Stromal cell of bone marrow (primary cell): ENCODE data around the gene EXD2.
"Not testable (repeated sequence)": the region's sequence is repeated elsewhere in the genome, so short reads cannot be mapped to it uniquely, and the experiment has no call there.

Source experiments
- DNase-seq: peaks from one replicate; pipeline ENCODE4 v3.0.0-alpha.2; 2012; ENCODE audit warnings: low read depth

The EXD2 gene, protein sequence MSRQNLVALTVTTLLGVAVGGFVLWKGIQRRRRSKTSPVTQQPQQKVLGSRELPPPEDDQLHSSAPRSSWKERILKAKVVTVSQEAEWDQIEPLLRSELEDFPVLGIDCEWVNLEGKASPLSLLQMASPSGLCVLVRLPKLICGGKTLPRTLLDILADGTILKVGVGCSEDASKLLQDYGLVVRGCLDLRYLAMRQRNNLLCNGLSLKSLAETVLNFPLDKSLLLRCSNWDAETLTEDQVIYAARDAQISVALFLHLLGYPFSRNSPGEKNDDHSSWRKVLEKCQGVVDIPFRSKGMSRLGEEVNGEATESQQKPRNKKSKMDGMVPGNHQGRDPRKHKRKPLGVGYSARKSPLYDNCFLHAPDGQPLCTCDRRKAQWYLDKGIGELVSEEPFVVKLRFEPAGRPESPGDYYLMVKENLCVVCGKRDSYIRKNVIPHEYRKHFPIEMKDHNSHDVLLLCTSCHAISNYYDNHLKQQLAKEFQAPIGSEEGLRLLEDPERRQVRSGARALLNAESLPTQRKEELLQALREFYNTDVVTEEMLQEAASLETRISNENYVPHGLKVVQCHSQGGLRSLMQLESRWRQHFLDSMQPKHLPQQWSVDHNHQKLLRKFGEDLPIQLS

DNA sequence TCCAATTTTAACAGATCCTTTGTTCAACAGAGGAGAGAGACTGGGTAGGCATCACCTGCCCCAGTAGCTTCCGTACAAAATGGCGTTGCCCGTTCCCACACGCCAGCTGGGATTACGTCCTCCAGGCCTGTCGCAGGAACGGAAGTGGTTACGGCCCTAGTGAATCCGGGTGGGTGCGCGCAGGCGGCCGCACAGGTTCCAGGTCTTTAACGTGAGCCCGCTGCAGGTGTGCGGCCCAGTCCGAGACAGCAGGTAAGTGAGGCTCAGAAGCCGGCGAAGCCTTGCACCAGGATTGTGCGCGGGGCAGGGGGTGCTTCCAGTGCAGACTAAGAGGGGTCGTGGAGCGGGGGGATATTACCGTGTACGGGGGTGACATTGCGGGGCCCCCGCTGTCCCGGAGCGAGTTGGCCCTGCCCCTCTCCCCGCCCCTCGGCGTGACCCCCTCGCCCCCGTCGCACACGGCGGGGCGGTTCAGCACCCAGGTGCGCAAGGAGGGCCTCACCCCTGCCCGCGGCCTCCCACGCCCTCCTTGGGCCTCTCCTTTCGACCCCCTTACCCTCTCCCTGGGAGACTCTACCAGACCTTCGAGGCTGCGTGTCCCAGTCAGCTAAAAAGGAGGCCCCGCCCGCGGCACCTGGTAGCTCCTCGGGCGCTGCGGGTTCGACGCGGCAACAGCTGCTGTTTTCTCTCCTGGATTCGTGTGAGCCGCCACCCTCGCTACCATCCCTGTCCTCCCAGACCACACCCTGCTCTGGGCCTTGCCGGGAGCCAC lies at the start of gene EXD2:
Gene EXD2, plus strand, starts transcription at position 159 of the 772 bp plus-strand sequence. CDS start 17,973 bp downstream, outside the sequence.
- DNase-seq, result peak; percentile 49

DNA sequence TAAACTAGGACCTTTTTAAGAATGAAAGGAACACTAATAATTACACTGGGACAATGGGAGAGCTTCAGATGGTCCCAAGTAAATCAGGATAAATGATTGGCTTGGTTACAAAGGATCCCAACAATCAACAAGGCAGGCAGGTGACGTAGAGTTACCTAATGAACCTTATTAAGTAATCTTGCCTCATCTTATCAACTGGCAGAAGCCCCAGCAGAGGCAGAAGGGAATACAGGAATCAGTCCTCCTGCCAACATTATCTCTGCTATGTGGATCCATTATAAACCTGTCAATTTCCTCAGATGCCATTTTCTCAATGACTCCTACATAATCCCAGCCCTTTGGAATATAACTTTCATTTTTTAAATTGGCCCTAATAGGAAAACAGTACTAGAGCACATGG lies 49.7 kb upstream of the EXD2 start:
- no peak for DNase-seq

DNA sequence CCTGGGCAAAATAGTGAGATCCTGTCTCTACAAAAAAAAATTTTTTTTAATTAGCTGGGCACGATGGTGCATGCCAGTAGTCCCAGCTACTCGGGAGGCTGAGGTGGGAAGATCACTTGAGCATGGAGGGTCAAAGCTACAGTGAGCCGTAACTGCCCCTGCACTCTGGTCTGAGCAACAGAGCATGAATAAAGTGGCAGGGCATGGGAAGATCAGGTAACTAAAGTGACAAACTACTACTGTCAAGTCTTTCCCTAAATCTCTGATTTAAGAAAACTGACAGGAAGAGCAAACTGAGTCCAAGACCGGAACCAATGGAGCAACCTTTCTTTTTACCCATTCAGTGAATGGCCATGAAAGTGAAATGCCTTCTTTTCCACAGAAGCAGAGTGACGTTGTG lies 49.2 kb upstream of the EXD2 start:
- no peak for DNase-seq

DNA sequence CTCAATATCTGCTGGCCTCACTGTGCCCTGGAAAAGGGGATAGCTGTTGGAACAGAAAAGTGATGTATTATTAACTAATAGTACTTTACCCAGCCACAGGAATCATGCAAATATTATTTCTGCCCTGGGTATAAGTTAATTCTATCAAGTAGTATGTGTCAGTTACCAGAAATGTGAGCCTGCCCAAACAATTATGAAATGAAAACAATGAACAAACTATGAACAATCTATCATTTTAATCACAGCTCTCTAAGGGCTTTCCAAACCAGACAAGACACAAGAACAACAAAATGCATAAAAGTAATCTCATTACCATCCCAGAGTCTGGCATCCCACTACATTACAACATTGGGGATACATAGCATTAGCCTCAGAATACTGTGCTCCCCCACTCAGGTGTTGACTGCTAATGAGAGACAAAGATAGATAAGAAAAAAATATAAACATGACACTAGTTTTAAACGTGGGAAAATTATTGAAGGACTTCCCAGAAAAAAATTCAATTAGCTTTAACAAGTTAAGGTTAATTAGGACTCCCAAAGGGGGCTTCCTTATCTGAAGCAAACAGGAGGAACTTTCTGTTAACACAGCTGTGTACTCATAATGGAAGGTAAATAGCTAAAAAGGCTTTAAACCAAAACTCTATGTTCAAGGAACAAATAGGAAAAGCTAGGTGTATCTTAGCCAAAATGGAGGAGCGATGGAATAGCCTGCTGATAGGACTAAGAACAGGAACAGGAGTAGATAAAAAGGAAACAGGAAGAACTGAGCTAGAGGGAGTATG lies 41.6 kb upstream of the EXD2 start:
- no peak for DNase-seq

DNA sequence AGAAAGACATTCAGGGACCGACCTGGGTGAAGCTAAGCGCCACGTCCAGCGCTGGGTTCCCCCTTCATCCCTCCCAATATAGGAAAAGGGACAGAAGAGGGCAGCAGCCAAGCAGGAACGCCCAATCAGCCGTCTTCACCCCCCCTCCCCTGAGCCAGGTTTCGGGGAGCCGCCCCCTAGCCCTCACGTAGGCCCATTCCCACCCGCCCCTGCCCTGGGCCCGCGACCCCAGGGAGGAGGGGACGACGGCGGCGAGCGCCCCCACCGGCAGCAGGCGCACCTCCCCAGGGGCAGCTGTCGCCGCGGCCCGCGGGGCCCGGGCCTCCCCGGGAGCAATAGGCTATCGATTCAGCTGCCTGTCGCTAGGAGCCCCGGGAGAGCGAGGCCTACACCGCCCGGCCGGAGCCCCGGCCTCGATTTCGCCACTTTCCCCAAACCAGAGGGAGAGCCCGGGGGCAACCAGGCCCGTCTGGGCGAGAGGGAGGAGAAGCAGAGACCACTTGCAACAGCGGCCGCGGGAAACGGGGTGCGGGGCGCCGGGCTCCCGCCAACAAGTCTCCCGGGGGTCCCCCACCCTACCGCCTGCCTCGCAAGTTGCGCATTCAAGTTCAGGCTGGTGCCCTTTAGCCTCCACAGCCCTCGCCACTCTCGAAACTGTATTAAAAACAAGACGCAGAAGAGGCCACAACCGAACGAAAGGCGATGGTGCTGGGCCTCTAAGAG lies 39.7 kb upstream of the EXD2 start:
- no peak for DNase-seq

DNA sequence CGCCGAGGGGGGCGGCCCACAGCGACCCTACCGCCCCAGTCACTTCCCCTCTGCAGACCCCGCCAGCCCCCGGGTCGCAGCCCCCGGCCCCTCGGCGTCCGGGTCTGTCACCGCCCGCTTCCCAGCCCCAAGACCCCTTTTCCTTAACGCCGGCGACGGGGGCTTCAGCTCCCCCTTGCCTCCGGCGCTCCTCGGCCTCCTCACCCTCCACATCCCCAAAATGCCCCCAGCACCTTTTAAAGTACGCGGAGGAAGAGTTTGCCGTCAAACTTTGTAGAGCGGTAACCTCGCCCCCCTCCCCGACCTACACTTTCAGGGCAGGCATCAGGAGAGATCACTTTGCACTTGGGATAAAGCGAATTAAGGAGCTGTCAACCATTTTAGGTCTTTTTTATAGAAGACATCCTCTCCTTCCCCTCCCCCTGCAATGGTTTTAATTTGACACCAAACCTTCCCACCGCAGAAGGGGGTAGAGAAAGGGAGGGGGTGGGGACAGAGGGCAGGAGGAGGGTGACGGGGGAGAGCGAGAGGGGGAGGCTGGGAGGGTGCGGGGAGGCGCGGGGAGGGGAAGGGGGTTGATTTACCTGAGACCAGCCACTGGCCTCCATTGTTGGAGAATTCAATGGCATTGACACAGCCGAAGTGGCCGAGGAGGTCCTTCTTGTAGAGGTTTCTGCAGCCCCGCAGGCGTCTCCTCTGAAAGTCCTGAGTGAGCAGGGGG lies 39.0 kb upstream of the EXD2 start:
- no peak for DNase-seq

DNA sequence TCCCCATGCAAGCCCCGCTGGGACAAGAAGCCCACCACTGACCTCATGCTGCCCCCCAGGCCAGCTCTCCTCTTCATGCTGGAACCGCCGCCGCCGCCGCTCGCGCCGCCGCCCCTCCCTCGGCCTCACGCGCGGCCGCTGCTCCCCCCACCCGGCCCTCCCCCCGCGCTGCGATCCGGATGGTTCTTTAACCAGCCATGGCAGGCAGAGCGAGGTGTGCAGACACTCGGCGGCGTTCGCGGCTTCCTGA lies 38.5 kb upstream of the EXD2 start, which contains the start of gene DCAF5:
Gene DCAF5, minus strand, starts transcription at position 218 of the 250 bp plus-strand sequence. Its CDS starts 141 bp downstream, at position 77.
- DNase-seq, result no peak

DNA sequence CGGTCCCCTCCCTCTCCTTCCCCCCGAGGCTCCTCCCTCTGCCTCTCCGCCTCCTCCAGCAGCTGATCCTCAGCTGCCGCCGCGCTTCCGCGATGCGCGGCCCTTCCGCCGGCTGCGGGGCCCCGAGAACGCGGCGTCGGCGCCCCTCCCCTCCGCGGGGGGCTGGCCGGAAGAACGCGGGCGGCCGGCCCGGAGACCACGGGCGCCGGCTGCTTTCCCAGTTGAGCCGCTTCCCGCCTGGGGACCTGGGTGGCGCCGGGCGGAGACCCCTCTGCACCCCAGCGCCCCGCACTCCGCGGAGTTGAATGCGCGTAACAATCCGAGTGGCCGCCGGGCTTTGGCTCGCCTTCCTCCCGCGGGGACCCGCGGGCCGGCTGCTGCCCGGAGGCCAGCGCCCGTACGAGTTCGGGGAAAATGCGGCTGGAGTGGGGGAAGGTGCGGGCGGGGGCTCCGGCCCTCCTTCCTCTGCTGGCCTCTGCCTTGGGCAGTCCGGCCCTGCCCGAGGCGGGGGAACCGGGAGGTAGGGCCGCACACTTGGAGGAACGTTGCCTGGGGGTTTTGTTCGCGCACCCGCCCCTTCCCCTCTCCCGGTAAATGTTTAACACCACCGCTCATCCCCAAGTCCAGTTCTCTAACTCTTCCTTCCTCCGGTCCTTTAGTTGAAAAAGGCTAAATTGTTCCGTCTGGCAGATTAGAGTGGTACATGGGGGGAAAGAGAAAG lies 38.0 kb upstream of the EXD2 start:
- peak; percentile 85 for DNase-seq

DNA sequence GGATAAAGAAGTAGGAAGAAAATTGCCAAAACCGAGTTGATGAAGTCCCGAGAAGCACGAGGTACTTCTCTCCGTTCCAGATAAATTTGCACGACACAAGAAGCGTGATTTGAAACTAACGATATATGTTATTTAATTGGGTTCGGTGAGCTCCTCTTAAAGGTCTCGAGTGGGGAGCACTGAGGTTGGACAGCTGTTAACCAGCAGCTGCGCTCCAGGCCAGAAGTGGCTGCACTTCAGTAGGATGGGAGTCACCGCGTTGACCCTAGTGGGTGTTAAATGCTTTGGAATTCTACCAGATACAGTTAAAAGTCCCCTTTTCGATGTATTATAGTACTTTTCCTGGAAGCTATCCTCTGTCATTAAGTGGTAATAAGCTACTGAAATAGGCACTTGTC lies 37.4 kb upstream of the EXD2 start:
- DNase-seq, result no peak

DNA sequence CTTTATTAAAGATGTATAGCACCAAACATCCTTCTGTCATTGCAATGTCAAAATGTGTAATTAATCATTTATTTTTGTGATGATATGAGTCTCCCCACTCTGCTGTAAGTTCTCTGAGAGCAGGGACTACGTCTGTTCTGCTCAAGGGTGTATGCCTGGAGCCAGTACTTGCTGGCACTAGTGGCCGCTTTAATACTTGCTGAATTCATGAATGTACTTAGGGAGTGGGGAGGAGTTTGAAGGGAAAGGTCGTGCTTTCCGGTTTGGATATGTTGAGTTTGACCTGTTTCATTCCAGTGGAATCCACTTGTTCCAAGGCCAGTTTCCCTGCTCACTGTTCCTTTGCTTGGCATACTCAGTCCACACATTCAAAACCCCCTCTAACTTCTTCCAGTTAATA lies 36.5 kb upstream of the EXD2 start:
- DNase-seq, result no peak

DNA sequence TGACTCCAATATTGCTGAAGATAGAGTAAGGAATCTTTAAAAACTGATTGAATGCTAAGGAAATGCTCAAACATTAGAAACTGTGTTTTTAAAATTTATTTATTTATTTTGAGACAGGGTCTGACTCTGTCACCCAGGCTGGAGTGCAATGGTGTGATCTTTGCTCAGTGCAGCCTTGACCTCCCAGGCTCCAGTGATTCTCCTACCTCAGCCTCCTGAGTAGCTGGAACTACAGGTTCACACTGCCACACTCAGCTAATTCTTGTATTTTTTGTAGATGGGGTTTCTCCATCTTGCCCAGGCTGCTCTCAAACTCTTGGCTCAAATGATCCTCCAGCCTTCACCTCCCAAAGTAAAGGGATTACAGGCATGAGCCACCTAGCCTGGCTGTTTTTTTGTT lies 35.1 kb upstream of the EXD2 start:
- no peak for DNase-seq

DNA sequence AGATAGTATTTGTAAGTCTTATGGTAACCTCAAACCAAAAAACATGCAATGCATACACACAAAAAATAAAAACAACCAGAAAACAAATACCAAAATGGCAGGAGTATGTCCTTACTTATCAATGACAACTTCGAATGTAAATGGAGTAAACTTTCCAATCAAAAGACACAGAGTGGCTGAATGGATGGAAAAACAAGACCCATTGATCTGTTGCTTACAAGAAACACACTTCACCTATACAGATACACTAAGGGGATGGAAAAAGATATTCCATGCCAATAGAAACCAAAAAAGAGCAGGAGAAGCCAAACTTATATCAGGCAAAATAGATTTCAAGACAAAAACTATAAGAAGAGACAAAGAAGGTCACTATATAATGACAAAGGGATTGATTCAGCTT lies 29.7 kb upstream of the EXD2 start:
- no peak for DNase-seq

DNA sequence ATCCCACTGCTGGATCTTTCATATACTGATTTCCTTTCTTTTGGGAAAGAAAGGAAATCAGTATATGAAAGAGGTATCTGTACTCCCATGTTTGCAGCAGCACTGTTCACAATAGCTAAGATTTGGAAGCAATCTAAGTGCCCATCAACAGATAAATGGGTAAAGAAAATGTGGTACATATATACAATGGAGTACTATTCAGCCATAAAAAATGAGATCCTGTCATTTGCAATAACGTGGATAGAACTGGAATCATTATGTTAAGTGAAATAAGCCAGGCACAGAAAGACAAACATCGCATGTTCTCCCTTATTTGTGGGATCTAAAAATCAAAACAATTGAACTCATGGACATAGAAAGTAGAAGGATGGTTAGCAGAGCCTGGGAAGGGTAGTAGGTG lies 25.5 kb upstream of the EXD2 start:
- DNase-seq, result not testable (repeated sequence)

DNA sequence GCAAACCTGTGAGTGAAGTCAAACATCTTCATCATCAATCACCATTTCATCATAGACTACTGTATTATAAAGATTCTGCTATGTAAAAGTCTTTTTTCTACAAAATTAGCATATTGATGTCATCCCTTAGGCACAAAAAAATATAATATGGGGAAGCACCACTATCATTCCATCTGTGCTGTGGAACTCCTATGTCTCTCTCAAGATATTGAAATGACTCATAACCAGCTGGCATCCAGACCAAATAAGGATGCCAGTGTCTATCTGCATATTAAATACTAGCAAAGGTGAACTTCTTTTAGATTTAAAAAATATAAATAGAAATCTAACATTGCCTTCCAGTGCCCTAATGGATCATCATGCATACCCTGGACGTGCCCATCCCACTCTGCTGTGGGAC lies 20.5 kb upstream of the EXD2 start:
- no peak for DNase-seq

DNA sequence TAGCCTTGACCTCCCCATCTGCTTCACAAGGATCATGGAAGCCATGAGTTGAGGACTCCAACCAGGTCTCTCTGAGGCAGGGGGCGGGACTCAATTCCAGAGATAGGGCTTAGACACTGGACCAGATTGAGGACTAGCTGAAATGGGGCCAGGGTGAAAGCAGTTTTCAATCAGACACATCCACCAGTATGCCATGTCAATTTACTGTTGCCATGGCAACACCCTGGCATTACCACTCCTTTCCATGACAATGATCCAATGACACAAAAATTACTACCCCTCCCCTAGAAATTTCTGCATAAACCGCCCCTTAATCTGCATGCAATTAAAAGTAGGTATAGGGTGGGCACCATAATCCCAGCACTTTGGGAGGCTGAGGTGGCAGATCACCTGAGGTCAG lies 19.7 kb upstream of the EXD2 start:
- no peak for DNase-seq

DNA sequence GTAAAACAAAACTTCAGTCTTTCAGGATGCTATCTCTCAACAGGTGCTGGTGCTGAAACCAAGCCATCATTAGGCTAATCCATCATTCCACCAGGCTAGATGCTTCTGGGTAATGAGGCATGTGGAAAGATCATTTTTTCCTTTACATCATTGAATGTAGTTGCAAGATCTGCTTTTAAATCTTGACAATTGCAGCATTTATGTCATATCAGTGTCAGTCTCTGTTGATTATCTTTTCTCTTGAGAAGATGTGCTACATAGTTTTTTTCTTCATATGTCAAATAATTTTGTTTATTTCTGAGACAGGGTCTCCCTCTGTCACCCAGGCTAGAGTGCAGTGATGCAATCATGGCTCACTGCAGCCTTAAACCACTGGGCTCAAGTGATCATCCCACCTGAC lies 16.2 kb upstream of the EXD2 start:
- no peak for DNase-seq

DNA sequence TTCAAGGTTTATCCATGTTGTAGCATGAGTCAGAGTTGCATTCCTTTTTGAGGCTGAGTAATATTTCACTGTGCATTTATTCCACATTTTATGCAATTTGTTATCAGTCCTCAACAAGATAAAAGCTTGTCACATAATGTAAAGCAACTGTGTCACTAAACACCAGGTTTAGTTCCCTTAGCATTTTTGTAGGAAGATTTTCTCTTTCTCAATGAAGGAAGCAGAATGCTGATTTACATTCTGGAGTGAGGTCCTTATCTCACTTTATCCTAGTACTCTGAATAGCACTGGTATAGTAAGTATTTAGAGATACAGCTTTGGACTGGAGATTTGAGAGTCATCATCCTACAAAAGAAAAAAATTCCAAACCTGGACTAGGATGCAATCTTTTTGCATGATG lies 9.8 kb upstream of the EXD2 start:
- DNase-seq, result no peak

DNA sequence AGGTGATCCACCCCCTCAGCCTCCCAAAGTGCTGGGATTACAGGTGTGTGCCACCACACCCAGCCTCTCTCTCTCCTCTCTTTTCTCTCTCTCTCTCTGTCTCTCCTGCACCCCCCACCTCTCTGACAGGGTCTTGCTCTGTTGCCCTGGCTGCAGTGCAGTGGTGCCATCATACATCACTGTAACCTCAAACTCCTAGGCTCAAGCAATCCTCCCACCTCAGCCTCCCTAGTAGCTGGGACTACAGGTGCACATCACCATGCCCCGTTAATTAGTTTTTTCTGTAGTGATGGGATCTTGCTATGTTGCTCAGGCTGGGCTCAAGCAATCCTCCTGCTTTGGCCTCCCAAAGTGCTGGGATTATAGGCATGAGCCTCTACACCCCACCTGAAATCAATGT lies 8.7 kb upstream of the EXD2 start:
- not testable (repeated sequence) for DNase-seq

DNA sequence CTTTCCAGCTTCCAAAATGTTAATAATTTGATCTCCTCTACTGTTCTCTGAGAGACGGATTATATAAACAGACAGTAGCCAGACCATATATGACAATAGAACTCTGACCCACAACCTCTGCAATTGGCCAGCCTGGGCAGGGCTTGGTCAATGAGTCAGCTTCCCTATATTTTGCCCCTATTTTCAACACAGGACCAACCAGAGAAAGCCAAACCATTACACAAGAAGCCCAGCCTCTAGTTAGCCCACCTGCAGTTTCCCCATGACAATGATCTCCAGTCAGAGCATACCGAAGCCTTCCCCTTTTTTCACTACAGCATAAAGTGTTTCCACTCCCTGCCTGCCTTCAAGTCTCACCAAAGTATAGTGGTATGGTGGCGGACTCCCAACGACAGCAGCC lies 7.6 kb upstream of the EXD2 start:
- DNase-seq, result no peak

DNA sequence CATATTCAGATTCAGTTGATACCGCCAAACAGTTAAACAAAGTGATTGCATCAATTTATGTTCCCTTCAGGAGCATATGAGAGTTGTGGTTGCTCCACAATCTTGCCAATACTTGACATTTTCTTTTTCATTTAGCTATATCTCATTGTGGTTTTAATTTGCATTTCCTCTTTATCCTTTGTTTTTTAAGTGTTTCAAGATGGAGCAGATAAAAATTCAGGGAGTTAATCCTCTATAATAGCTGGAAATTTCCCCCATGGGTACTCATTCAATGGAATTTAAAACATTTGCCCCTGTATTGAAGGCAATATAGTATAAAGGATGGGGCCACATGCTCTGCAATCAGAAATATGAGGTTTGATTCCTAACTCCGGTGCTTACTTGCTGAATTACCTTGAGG lies 1.1 kb upstream of the EXD2 start:
- DNase-seq, result no peak
